GM12872 (cell line): Measurements from ENCODE around the gene SYNDIG1.

Source experiments
- CTCF ChIP-seq: IDR thresholded peaks from 3 replicates; pipeline ENCODE4 v1.5.1; 2011; ENCODE audit warnings: low read depth, mild to moderate bottlenecking, low read length, moderate library complexity; ENCODE audit not compliant: insufficient read depth

SYNDIG1 gene

GRCh38 chr20:24630486-24631172 is 161.2 kb downstream of the SYNDIG1 start:
- no peak for TF ChIP-seq CTCF

GRCh38 chr20:24631173-24631505 is 161.7 kb downstream of the SYNDIG1 start:
- TF ChIP-seq CTCF = no peak

GRCh38 chr20:24632581-24632980 is 163.2 kb downstream of the SYNDIG1 start:
- TF ChIP-seq CTCF = no peak

GRCh38 chr20:24633026-24633425 is 163.6 kb downstream of the SYNDIG1 start:
- TF ChIP-seq CTCF = no peak

- no peak for TF ChIP-seq CTCF
These were observed 164.1 kb downstream of the SYNDIG1 start for GRCh38 chr20:24633521-24633920.

GRCh38 chr20:24634855-24635254 is 165.4 kb downstream of the SYNDIG1 start:
- TF ChIP-seq CTCF = no peak

GRCh38 chr20:24636626-24637025 is 167.2 kb downstream of the SYNDIG1 start:
- no peak for TF ChIP-seq CTCF
